ENCODE results near the gene SPTBN4. TPM values are rescaled to one million over a fixed set of nuclear protein-coding genes. Genes with fewer than 3 reads are reported as not detected.

Gene SPTBN4
- total and polyA plus RNA-seq, 10 of the 15 experiments (the other 5 are each of a cell fraction or from before 2014, with no cell fraction given), result 0.04 to 1.1 (median 0.34) TPM; not detected in 1

- ChIA-PET RAD21 (ENCODE audit: unreplicated experiment) (interaction anchor here (0.6 to 2.7 kb wide), 7 partner anchors 8 to 115 kb away, joined by 5 to 35 read pairs (median 15); partner anchors contain the start of genes BLVRB and SERTAD3), POLR2A (interaction anchor here (0.6 to 5.5 kb wide), 10 partner anchors 9 to 24 kb away, joined by 3 to 55 read pairs (median 8); partner anchors contain the start of gene SERTAD3)
- WGBS (ENCODE audit: insufficient coverage, insufficient replicate concordance, low lambda C conversion rate, missing lambda C conversion rate), result 88% methylated on average over 5 of the region's 5 CpGs
These were observed 47.0 kb upstream of the SPTBN4 start for GRCh38 chr19:40419780-40420179.

More at GRCh38 chr19:40419780-40420179, 47.0 kb upstream of the SPTBN4 start:
- DNase-seq (ENCODE audit: low read depth, low spot score) (no peak), ATAC-seq (no peak), FAIRE-seq (no peak)
- SMC1A ChIA-PET (ENCODE audit: uncharacterized antibody, unreplicated experiment), result interaction anchor here (0.7 to 2.3 kb wide), 12 partner anchors 8 to 114 kb away, joined by 3 to 35 read pairs (median 6); partner anchors contain the start of genes BLVRB and SERTAD3
- TF ChIP-seq CHD1 (IDR thresholded peaks at IDR 0.05; ENCODE audit: low read depth, low read length), result no peak
- no peak for TF ChIP-seq GABPA (IDR thresholded peaks at IDR 0.05; ENCODE audit: low read depth)
- TF ChIP-seq CHD4 (IDR thresholded peaks at IDR 0.05), result no peak
- TF ChIP-seq IKZF1 (conservative IDR thresholded peaks at IDR 0.05), result no peak
- TF ChIP-seq, protein P1, sequence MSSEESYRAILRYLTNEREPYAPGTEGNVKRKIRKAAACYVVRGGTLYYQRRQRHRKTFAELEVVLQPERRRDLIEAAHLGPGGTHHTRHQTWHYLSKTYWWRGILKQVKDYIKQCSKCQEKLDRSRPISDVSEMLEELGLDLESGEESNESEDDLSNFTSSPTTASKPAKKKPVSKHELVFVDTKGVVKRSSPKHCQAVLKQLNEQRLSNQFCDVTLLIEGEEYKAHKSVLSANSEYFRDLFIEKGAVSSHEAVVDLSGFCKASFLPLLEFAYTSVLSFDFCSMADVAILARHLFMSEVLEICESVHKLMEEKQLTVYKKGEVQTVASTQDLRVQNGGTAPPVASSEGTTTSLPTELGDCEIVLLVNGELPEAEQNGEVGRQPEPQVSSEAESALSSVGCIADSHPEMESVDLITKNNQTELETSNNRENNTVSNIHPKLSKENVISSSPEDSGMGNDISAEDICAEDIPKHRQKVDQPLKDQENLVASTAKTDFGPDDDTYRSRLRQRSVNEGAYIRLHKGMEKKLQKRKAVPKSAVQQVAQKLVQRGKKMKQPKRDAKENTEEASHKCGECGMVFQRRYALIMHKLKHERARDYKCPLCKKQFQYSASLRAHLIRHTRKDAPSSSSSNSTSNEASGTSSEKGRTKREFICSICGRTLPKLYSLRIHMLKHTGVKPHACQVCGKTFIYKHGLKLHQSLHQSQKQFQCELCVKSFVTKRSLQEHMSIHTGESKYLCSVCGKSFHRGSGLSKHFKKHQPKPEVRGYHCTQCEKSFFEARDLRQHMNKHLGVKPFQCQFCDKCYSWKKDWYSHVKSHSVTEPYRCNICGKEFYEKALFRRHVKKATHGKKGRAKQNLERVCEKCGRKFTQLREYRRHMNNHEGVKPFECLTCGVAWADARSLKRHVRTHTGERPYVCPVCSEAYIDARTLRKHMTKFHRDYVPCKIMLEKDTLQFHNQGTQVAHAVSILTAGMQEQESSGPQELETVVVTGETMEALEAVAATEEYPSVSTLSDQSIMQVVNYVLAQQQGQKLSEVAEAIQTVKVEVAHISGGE (CRISPR knock-in tag; IDR thresholded peaks at IDR 0.05), result no peak
- TF ChIP-seq EP300 (IDR thresholded peaks at IDR 0.05; ENCODE audit: borderline replicate concordance in 1 of 2, control insufficient read depth in 1 of 2, low read depth in 2 of 2, low read length in 2 of 2), result no peak
- TF ChIP-seq SMAD5 (IDR thresholded peaks at IDR 0.05; ENCODE audit: low read depth), result no peak
- TF ChIP-seq FOXK2 (IDR thresholded peaks at IDR 0.05), result no peak
- TF ChIP-seq BCL11A (IDR thresholded peaks at IDR 0.05; ENCODE audit: low read depth, low read length), result no peak
- TF ChIP-seq FOXM1 (IDR thresholded peaks at IDR 0.05; ENCODE audit: low read depth, low read length), result no peak
- no peak for TF ChIP-seq POLR2AphosphoS2 (IDR thresholded peaks at IDR 0.05; ENCODE audit: low read depth, low read length)
- TF ChIP-seq MTA3 (IDR thresholded peaks at IDR 0.05; ENCODE audit: borderline replicate concordance, low read length), result no peak
- no peak for TF ChIP-seq MYC (IDR thresholded peaks at IDR 0.05; ENCODE audit: insufficient read depth, insufficient read length, insufficient replicate concordance, low read length, severe bottlenecking)
- TF ChIP-seq SREBF2 (IDR thresholded peaks at IDR 0.05; ENCODE audit: low read length), result no peak
- TF ChIP-seq EZH2 (IDR thresholded peaks at IDR 0.05; ENCODE audit: borderline replicate concordance, control insufficient read depth, low read depth, low read length), result no peak
- Histone ChIP-seq H3K4me1 (ENCODE audit: control insufficient read depth, insufficient read depth, low read length) (peaks cover 22% of the 10 kb centered on the region), H4K20me1 (ENCODE audit: control insufficient read depth, insufficient read depth) (no peaks in the 10 kb centered on the region), H3K27ac (ENCODE audit: control insufficient read depth, insufficient read depth) (no peak overlapping the region), H3K9me3 (replicated peaks; ENCODE audit: control insufficient read depth, insufficient read depth, low read length) (no peaks in the 10 kb centered on the region), H3K9ac (ENCODE audit: control insufficient read depth, insufficient read depth, low read length) (no peak overlapping the region), H3K4me2 (ENCODE audit: control insufficient read depth, insufficient read depth) (no peak overlapping the region), H3K27me3 (replicated peaks in 1 of 2; ENCODE audit: control insufficient read depth in 2 of 2, insufficient read depth in 2 of 2, low read length in 1 of 2) (no peaks in the 10 kb centered on the region), H3K36me3 (ENCODE audit: control insufficient read depth in 2 of 2, insufficient read depth in 2 of 2, low read length in 1 of 2) (peaks cover 0 to 6% of the 10 kb centered on the region in 2 experiments; a peak in 2 of 4 replicates), H3K79me2 (ENCODE audit: control insufficient read depth, insufficient read depth, low read length) (peaks cover 22% of the 10 kb centered on the region), H2AFZ (ENCODE audit: control insufficient read depth, low read depth, low read length) (no peak overlapping the region), H3K4me3 (no peak overlapping the region)
- intact Hi-C loops (cut with micrococcal nuclease; ENCODE audit: unreplicated experiment) (loop anchor here (5.0 kb wide), 1 partner anchor 62 kb away; no protein-coding TSS in a partner anchor), in situ Hi-C loops (cut with MboI) (no loop called here)
- BruUV-seq (replicated peaks), result no TSS peak
- CTCF ChIA-PET, result interaction anchor here (1.2 to 7.1 kb wide), 13 partner anchors 9 to 184 kb away, joined by 3 to 67 read pairs (median 8); partner anchors contain the start of genes BLVRB, C19orf47, PLD3 and SERTAD3
